ENCODE results near the gene MRPS18B. TPM values are rescaled to one million over a fixed set of nuclear protein-coding genes. Genes with fewer than 3 reads are reported as not detected.
A peak's percentile ranks its signal among the peaks of the same experiment; 100 is the strongest.

Gene MRPS18B
- total and polyA plus RNA-seq, 4 donors = 24.9 to 81.5 (median 53.6) TPM

DNA sequence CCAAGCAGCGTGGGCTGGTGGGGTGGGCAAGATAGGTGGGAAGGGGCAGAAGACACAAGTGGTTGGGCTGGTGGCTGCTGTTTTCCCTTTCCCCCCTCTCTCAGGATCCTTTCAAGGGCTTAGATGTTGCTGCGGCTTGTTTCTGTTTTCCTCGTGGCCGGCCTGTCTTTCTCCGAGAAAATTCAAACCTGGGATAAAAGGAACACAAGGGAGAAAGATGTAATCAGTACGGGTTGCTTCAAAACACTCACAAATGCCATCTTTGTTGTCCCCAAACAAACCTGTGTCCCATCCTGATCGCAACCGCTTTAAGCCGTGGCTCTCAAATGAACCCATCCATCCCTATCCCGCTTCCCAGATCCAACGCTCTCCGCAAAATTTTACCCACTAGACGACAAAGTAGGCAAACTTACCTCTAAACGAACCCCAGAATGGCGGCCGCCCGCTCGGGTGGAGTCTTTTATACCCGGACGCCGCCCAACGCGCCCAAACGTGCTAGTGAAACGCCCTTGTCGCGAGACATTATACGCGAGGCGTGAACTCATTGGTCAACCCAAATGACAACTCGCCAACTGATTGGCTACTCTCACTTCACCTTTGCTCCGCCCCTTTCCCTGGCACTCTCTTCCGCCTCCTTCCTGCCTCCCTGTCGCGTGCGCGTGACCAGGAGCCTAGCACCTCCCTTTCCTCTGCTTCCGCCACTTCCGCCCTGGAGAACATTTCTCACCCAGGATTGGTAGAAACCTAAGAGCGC, 652 bp upstream of the MRPS18B start, which contains the start of gene PPP1R10:
Gene PPP1R10, minus strand, starts transcription at position 433 of the 754 bp plus-strand sequence. CDS start 7,299 bp downstream, outside the sequence.
- DNase-seq (peak; percentile 100), ATAC-seq (ENCODE audit: insufficient read depth, low FRiP score) (peak; percentile 84)
- Histone ChIP-seq H3K4me3 (peak within 1 kb of the TSS; percentile 79), H3K4me1 (ENCODE audit: control insufficient read depth in 5 of 5, insufficient read depth in 5 of 5, low read length in 5 of 5) (peaks cover 0 to 34% (median 16%) of the 10 kb centered on the region in 5 donors), H3K27ac (ENCODE audit: low read depth in 1 of 2, low read length in 1 of 2) (peak within 1 kb of the TSS; percentile 98 to 100), H3K9me3 (ENCODE audit: control insufficient read depth in 4 of 4, insufficient read depth in 3 of 4, low read length in 3 of 4) (no peaks in the 10 kb centered on the region), H3K27me3 (ENCODE audit: control insufficient read depth in 3 of 3, insufficient read depth in 3 of 3, low read length in 2 of 3) (no peaks in the 10 kb centered on the region), H3K36me3 (ENCODE audit: control insufficient read depth in 4 of 4, insufficient read depth in 4 of 4, low read length in 4 of 4) (peaks cover 3 to 32% (median 13%) of the 10 kb centered on the region in 4 donors), H3K9ac (ENCODE audit: insufficient read depth in 1 of 2, low read length in 2 of 2) (peak within 1 kb of the TSS; percentile 100)
- WGBS, 2 donors = 0% methylated on average over 40 of the region's 40 CpGs
- no peak for TF ChIP-seq CTCF (IDR thresholded peaks at IDR 0.05; ENCODE audit: control extremely low read depth, extremely low read depth)

DNA sequence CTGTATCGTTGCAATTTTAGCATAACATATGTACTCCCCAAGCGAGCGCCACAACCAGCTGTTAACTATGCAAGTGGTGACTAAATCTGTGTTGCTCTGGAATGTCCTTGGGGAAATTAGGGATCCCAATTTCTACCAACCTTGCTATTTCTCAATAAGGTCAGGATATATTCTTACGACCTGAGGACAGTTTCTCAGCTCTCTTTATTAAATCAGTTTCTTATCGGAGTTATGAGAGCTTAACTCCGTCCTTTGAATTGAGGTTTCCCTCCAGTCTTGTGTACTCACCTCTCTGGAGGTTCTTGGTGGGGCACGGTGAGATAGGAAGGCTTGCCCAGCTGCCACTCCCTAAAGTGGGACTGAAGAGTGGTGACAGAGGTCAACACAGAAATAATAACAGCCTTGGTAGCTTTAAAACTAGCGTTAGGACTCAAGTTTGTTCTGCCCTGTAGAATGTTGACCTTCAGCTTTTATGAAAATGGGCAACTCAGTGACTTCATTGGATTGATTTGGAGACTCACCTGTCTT, 694 bp downstream of the MRPS18B start:
- Histone ChIP-seq H3K9ac (ENCODE audit: insufficient read depth in 1 of 2, low read length in 2 of 2) (peak overlapping the region; percentile 96 to 100), H3K27ac (ENCODE audit: low read depth in 1 of 2, low read length in 1 of 2) (peak overlapping the region; percentile 66 to 85), H3K4me3 (peak overlapping the region; percentile 45), H3K27me3 (ENCODE audit: control insufficient read depth in 3 of 3, insufficient read depth in 3 of 3, low read length in 2 of 3) (no peaks in the 10 kb centered on the region), H3K36me3 (ENCODE audit: control insufficient read depth in 4 of 4, insufficient read depth in 4 of 4, low read length in 4 of 4) (peaks cover 8 to 36% (median 16%) of the 10 kb centered on the region in 4 donors), H3K4me1 (ENCODE audit: control insufficient read depth in 5 of 5, insufficient read depth in 5 of 5, low read length in 5 of 5) (peaks cover 0 to 22% (median 10%) of the 10 kb centered on the region in 5 donors), H3K9me3 (ENCODE audit: control insufficient read depth in 4 of 4, insufficient read depth in 3 of 4, low read length in 3 of 4) (no peaks in the 10 kb centered on the region)
- DNase-seq (no peak), ATAC-seq (ENCODE audit: insufficient read depth, low FRiP score) (no peak)
- WGBS, 2 donors = 7 to 14% methylated on average over 8 of the region's 8 CpGs
- TF ChIP-seq CTCF (IDR thresholded peaks at IDR 0.05; ENCODE audit: control extremely low read depth, extremely low read depth) = no peak

DNA sequence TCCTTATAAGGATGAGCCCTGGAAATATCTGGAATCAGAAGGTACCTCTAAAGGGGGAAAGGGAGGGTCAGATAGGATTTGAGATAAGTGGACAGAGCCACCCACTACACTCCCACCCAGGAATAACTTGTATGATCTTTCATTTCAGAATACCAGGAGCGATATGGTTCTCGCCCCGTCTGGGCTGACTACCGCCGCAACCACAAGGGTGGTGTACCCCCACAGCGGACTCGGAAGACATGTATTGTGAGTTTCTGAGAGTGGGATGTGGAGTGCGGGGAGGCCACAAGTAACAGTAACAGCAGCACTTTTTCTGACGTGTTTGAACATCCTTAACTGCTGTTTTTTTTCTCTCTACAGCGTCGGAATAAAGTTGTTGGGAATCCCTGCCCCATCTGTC, 1.9 kb downstream of the MRPS18B start:
- no peak for TF ChIP-seq CTCF (IDR thresholded peaks at IDR 0.05; ENCODE audit: control extremely low read depth, extremely low read depth)
- Histone ChIP-seq H3K4me1 (ENCODE audit: control insufficient read depth in 5 of 5, insufficient read depth in 5 of 5, low read length in 5 of 5) (peaks cover 0 to 10% (median 3%) of the 10 kb centered on the region in 5 donors), H3K27me3 (ENCODE audit: control insufficient read depth in 3 of 3, insufficient read depth in 3 of 3, low read length in 2 of 3) (no peaks in the 10 kb centered on the region), H3K27ac (ENCODE audit: low read depth in 1 of 2, low read length in 1 of 2) (no peak overlapping the region), H3K9ac (ENCODE audit: insufficient read depth in 1 of 2, low read length in 2 of 2) (no peak overlapping the region), H3K9me3 (ENCODE audit: control insufficient read depth in 4 of 4, insufficient read depth in 3 of 4, low read length in 3 of 4) (no peaks in the 10 kb centered on the region), H3K4me3 (no peak overlapping the region), H3K36me3 (ENCODE audit: control insufficient read depth in 4 of 4, insufficient read depth in 4 of 4, low read length in 4 of 4) (peaks cover 11 to 39% (median 18%) of the 10 kb centered on the region in 4 donors)
- ATAC-seq (ENCODE audit: insufficient read depth, low FRiP score) (no peak), DNase-seq (no peak)
- WGBS, 2 donors = 96% methylated on average over 11 of the region's 11 CpGs

Data from lung (tissue), 12 donors.